WTC11 (cell line): ENCODE results near the gene NTMT1. TPM values are rescaled to one million over a fixed set of nuclear protein-coding genes. Genes with fewer than 3 reads are reported as not detected.

Source experiments
- ATAC-seq: fragments of 200-7000 bp; cut with Tn5 transposase; 2 replicates; pipeline ENCODE4 v1.10.0; 2021; ENCODE audit warnings: mild to moderate bottlenecking, moderate library complexity
- CTCF ChIA-PET: fragments of 300-600 bp; sonication (Branson Sonifier 250); formaldehyde crosslinking; loops from one replicate; lab custom pipeline; 2021; ENCODE audit warnings: antibody characterized with exemption; lab: Charles Lee
- POLR2A ChIA-PET: fragments of 350-600 bp; sonication (Branson Sonifier 250); formaldehyde crosslinking; loops from one replicate; lab custom pipeline; 2021; ENCODE audit warnings: antibody characterized with exemption; lab: Charles Lee
- DNase-seq: peaks from one replicate; pipeline ENCODE4 v3.0.0; 2021; ENCODE audit warnings: low spot score
- H3K27ac Mint-ChIP-seq: 2 replicates; pipeline ENCODE4 v1.8.0; 2021; ENCODE audit warnings: mixed read lengths
- H3K27me3 Mint-ChIP-seq: 2 replicates; pipeline ENCODE4 v1.8.0; 2021; ENCODE audit warnings: low read depth, mild to moderate bottlenecking, moderate library complexity, mixed read lengths
- H3K36me3 Mint-ChIP-seq: 2 replicates; pipeline ENCODE4 v1.8.0; 2021; ENCODE audit warnings: mixed read lengths
- H3K4me1 Mint-ChIP-seq: 2 replicates; pipeline ENCODE4 v1.8.0; 2022; ENCODE audit warnings: mixed read lengths
- H3K4me3 Mint-ChIP-seq: 2 replicates; pipeline ENCODE4 v1.8.0; 2021; ENCODE audit warnings: mild to moderate bottlenecking, moderate library complexity, mixed read lengths
- H3K9me3 Mint-ChIP-seq: 2 replicates; pipeline ENCODE4 v1.8.0; 2021; ENCODE audit warnings: mixed read lengths
- ATF1 ChIP-seq: sonication (generic); formaldehyde crosslinking; IDR thresholded peaks from 2 replicates; pipeline ENCODE4 v1.8.1; 2023; ENCODE audit warnings: mild to moderate bottlenecking, moderate library complexity, missing genetic modification reagents
- ATF6 ChIP-seq: sonication (generic); formaldehyde crosslinking; IDR thresholded peaks from 2 replicates; pipeline ENCODE4 v1.8.1; 2023; ENCODE audit warnings: mild to moderate bottlenecking, missing genetic modification reagents
- CBFB ChIP-seq: sonication (generic); formaldehyde crosslinking; IDR thresholded peaks from 2 replicates; pipeline ENCODE4 v1.8.1; 2022; ENCODE audit warnings: mild to moderate bottlenecking, low read depth, missing genetic modification reagents
- CREB1 ChIP-seq: sonication (generic); formaldehyde crosslinking; IDR thresholded peaks from 2 replicates; pipeline ENCODE4 v1.8.0; 2023; ENCODE audit warnings: mild to moderate bottlenecking, missing genetic modification reagents
- FOXK1 ChIP-seq: sonication (generic); formaldehyde crosslinking; IDR thresholded peaks from 2 replicates; pipeline ENCODE4 v1.8.0; 2022; ENCODE audit warnings: mild to moderate bottlenecking, moderate library complexity, missing genetic modification reagents
- HMGXB4 ChIP-seq: sonication (generic); formaldehyde crosslinking; IDR thresholded peaks from 2 replicates; pipeline ENCODE4 v1.8.1; 2023; ENCODE audit warnings: mild to moderate bottlenecking, moderate library complexity, missing genetic modification reagents
- MXD4 ChIP-seq: fragments of 250-450 bp; sonication (Bioruptor Pico); IDR thresholded peaks from 2 replicates; pipeline ENCODE4 v1.8.0; 2021; ENCODE audit warnings: mild to moderate bottlenecking, moderate library complexity, borderline replicate concordance
- NR1H2 ChIP-seq: sonication (generic); formaldehyde crosslinking; IDR thresholded peaks from 2 replicates; pipeline ENCODE4 v1.9.0; 2021; ENCODE audit warnings: mild to moderate bottlenecking, moderate library complexity, missing genetic modification reagents
- SOX15 ChIP-seq: fragments of 250-450 bp; sonication (Bioruptor Pico); IDR thresholded peaks from 2 replicates; pipeline ENCODE4 v1.9.0; 2021; ENCODE audit warnings: mild to moderate bottlenecking
- TP53 ChIP-seq: sonication (generic); formaldehyde crosslinking; IDR thresholded peaks from 2 replicates; pipeline ENCODE4 v1.8.1; 2023; ENCODE audit warnings: mild to moderate bottlenecking, missing genetic modification reagents
- ZNF671 ChIP-seq: fragments of 250-450 bp; sonication (Bioruptor Pico); IDR thresholded peaks from 2 replicates; pipeline ENCODE4 v1.8.0; 2021; ENCODE audit warnings: mild to moderate bottlenecking
- total RNA-seq: library from RNA; stranded (reverse); gene quantifications from 3 replicates; pipeline ENCODE4 v1.2.3, GENCODE V29; 2021
- TF ChIP-seq, protein P1 (sequence below): sonication (generic); formaldehyde crosslinking; IDR thresholded peaks from 2 replicates; pipeline ENCODE4 v1.8.1; 2023; ENCODE audit warnings: mild to moderate bottlenecking, missing genetic modification reagents, borderline replicate concordance
- TF ChIP-seq, protein P2 (sequence below): fragments of 250-450 bp; sonication (Bioruptor Pico); IDR thresholded peaks from 2 replicates; pipeline ENCODE4 v1.8.0; 2021; ENCODE audit warnings: mild to moderate bottlenecking
- TF ChIP-seq, protein P3 (sequence below): fragments of 250-450 bp; sonication (Bioruptor Pico); IDR thresholded peaks from 2 replicates; pipeline ENCODE4 v1.9.0; 2021; ENCODE audit warnings: moderate library complexity, mild to moderate bottlenecking, inconsistent platforms, borderline replicate concordance
- TF ChIP-seq, protein P4 (sequence below): fragments of 250-450 bp; sonication (Bioruptor Pico); conservative IDR thresholded peaks from 2 replicates; pipeline ENCODE4 v1.9.0; 2021; ENCODE audit warnings: mild to moderate bottlenecking
- TF ChIP-seq, protein P5 (sequence below): sonication (generic); formaldehyde crosslinking; IDR thresholded peaks from 2 replicates; pipeline ENCODE4 v1.8.0; 2023; ENCODE audit warnings: mild to moderate bottlenecking, missing genetic modification reagents
- TF ChIP-seq, protein P6 (sequence below): fragments of 250-450 bp; sonication (Bioruptor Pico); IDR thresholded peaks from 2 replicates; pipeline ENCODE4 v1.9.0; 2021; ENCODE audit warnings: mild to moderate bottlenecking, borderline replicate concordance

NTMT1 gene
- total RNA-seq, 1 experiment from 2014 or later, result 71.1 TPM

DNA sequence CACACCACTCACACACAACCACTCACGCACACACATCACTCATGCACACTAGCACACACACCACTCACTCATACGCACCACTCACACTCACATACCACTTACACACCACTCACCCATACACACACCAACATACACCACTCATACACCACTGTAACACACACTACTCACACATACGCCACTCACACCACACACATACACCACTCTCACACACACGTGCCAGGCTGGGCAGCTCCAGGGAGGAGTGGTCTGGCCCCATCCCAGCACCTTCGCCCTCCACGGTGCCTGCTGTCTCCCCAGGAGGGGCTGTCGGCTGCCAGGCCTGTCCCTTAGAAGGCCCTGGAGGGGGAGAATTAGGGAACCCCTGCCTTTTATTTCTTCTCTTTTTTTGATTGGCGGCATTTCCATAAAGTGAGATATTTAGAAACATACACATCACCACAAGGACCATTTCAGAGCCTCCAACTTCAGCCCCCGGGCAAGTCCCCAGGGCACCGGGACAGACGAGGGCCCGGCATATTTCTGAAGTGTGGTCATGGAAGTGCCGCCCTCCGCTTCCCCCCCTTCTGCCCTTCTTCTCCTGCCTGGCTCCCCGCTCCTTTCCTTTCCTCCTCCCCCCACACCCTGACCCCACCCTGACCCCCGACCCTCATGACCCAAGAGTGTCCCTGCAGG lies 22.3 kb downstream of the NTMT1 start:
- H3K9me3 Mint-ChIP-seq, result peaks cover 8% of the 10 kb centered on the region
- DNase-seq (no peak), ATAC-seq (no peak)
- ChIA-PET CTCF (no interaction called here), POLR2A (no interaction called here)
- no peaks in the 10 kb centered on the region for H3K36me3 Mint-ChIP-seq
- no peak overlapping the region for H3K4me3 Mint-ChIP-seq
- H3K27me3 Mint-ChIP-seq, result no peaks in the 10 kb centered on the region; the same call in 1 of the 2 replicates
- H3K27ac Mint-ChIP-seq, result no peak overlapping the region
- H3K4me1 Mint-ChIP-seq, result no peaks in the 10 kb centered on the region
- TF ChIP-seq, protein P1, sequence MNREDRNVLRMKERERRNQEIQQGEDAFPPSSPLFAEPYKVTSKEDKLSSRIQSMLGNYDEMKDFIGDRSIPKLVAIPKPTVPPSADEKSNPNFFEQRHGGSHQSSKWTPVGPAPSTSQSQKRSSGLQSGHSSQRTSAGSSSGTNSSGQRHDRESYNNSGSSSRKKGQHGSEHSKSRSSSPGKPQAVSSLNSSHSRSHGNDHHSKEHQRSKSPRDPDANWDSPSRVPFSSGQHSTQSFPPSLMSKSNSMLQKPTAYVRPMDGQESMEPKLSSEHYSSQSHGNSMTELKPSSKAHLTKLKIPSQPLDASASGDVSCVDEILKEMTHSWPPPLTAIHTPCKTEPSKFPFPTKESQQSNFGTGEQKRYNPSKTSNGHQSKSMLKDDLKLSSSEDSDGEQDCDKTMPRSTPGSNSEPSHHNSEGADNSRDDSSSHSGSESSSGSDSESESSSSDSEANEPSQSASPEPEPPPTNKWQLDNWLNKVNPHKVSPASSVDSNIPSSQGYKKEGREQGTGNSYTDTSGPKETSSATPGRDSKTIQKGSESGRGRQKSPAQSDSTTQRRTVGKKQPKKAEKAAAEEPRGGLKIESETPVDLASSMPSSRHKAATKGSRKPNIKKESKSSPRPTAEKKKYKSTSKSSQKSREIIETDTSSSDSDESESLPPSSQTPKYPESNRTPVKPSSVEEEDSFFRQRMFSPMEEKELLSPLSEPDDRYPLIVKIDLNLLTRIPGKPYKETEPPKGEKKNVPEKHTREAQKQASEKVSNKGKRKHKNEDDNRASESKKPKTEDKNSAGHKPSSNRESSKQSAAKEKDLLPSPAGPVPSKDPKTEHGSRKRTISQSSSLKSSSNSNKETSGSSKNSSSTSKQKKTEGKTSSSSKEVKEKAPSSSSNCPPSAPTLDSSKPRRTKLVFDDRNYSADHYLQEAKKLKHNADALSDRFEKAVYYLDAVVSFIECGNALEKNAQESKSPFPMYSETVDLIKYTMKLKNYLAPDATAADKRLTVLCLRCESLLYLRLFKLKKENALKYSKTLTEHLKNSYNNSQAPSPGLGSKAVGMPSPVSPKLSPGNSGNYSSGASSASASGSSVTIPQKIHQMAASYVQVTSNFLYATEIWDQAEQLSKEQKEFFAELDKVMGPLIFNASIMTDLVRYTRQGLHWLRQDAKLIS, result no peak
- TF ChIP-seq TP53 (CRISPR knock-in tag), result no peak
- no peak for TF ChIP-seq ATF1
- TF ChIP-seq, protein P2, sequence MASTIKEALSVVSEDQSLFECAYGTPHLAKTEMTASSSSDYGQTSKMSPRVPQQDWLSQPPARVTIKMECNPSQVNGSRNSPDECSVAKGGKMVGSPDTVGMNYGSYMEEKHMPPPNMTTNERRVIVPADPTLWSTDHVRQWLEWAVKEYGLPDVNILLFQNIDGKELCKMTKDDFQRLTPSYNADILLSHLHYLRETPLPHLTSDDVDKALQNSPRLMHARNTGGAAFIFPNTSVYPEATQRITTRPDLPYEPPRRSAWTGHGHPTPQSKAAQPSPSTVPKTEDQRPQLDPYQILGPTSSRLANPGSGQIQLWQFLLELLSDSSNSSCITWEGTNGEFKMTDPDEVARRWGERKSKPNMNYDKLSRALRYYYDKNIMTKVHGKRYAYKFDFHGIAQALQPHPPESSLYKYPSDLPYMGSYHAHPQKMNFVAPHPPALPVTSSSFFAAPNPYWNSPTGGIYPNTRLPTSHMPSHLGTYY, result no peak
- TF ChIP-seq, protein P3, sequence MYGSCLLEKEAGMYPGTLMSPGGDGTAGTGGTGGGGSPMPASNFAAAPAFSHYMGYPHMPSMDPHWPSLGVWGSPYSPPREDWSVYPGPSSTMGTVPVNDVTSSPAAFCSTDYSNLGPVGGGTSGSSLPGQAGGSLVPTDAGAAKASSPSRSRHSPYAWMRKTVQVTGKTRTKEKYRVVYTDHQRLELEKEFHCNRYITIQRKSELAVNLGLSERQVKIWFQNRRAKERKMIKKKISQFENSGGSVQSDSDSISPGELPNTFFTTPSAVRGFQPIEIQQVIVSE, result no peak
- TF ChIP-seq, protein P4, sequence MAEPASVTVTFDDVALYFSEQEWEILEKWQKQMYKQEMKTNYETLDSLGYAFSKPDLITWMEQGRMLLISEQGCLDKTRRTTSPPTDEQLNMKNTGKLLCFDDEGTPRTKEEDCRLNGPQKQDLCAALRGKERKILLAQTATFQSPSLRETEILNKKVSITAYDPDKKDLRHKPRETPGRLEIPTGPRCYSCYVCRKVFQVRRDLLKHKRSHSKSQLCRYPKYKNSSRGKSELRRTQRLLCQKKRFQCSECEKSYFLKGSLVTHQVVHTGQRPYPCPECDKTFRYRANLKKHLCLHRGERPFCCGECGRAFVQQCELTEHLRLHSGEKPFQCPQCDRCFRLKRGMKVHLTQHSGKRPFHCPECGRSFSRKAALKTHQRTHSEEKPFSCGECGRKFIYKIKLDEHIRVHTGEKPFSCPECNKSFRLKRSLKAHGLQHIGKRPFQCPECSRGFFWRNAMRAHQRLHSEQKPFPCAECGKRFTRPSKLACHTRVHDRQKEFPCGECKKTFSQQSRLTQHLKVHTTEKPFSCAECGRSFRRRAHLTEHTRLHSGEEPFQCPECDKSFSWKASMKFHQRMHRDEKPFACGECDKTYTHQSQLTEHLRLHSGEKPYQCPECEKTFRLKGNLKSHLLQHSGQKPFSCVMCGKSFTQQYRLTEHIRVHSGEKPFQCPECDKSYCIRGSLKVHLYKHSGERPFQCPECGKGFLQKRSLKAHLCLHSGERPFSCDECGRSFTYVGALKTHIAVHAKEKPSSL (CRISPR knock-in tag), result no peak
- TF ChIP-seq ZNF671 (CRISPR knock-in tag), result no peak
- TF ChIP-seq, protein P5, sequence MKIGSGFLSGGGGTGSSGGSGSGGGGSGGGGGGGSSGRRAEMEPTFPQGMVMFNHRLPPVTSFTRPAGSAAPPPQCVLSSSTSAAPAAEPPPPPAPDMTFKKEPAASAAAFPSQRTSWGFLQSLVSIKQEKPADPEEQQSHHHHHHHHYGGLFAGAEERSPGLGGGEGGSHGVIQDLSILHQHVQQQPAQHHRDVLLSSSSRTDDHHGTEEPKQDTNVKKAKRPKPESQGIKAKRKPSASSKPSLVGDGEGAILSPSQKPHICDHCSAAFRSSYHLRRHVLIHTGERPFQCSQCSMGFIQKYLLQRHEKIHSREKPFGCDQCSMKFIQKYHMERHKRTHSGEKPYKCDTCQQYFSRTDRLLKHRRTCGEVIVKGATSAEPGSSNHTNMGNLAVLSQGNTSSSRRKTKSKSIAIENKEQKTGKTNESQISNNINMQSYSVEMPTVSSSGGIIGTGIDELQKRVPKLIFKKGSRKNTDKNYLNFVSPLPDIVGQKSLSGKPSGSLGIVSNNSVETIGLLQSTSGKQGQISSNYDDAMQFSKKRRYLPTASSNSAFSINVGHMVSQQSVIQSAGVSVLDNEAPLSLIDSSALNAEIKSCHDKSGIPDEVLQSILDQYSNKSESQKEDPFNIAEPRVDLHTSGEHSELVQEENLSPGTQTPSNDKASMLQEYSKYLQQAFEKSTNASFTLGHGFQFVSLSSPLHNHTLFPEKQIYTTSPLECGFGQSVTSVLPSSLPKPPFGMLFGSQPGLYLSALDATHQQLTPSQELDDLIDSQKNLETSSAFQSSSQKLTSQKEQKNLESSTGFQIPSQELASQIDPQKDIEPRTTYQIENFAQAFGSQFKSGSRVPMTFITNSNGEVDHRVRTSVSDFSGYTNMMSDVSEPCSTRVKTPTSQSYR (CRISPR knock-in tag), result no peak
- TF ChIP-seq CREB1, result no peak
- no peak for TF ChIP-seq NR1H2 (CRISPR knock-in tag)
- TF ChIP-seq CBFB (CRISPR knock-in tag), result no peak
- no peak for TF ChIP-seq ATF6 (CRISPR knock-in tag)
- TF ChIP-seq SOX15 (CRISPR knock-in tag), result no peak
- TF ChIP-seq, protein P6, sequence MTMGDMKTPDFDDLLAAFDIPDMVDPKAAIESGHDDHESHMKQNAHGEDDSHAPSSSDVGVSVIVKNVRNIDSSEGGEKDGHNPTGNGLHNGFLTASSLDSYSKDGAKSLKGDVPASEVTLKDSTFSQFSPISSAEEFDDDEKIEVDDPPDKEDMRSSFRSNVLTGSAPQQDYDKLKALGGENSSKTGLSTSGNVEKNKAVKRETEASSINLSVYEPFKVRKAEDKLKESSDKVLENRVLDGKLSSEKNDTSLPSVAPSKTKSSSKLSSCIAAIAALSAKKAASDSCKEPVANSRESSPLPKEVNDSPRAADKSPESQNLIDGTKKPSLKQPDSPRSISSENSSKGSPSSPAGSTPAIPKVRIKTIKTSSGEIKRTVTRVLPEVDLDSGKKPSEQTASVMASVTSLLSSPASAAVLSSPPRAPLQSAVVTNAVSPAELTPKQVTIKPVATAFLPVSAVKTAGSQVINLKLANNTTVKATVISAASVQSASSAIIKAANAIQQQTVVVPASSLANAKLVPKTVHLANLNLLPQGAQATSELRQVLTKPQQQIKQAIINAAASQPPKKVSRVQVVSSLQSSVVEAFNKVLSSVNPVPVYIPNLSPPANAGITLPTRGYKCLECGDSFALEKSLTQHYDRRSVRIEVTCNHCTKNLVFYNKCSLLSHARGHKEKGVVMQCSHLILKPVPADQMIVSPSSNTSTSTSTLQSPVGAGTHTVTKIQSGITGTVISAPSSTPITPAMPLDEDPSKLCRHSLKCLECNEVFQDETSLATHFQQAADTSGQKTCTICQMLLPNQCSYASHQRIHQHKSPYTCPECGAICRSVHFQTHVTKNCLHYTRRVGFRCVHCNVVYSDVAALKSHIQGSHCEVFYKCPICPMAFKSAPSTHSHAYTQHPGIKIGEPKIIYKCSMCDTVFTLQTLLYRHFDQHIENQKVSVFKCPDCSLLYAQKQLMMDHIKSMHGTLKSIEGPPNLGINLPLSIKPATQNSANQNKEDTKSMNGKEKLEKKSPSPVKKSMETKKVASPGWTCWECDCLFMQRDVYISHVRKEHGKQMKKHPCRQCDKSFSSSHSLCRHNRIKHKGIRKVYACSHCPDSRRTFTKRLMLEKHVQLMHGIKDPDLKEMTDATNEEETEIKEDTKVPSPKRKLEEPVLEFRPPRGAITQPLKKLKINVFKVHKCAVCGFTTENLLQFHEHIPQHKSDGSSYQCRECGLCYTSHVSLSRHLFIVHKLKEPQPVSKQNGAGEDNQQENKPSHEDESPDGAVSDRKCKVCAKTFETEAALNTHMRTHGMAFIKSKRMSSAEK (CRISPR knock-in tag), result no peak
- TF ChIP-seq FOXK1 (CRISPR knock-in tag), result no peak
- TF ChIP-seq HMGXB4 (CRISPR knock-in tag), result no peak
- no peak for TF ChIP-seq MXD4 (CRISPR knock-in tag)
